Stimulated activated CD4-positive, alpha-beta T cell treated with anti-CD3 and anti-CD28 coated beads, Interleukin-2, amount 100 ng/mL, for 24 hours (primary cell): ENCODE measurements around the gene C4orf36.
"Not testable (repeated sequence)": the region's sequence is repeated elsewhere in the genome, so short reads cannot be mapped to it uniquely, and the experiment has no call there.

Experiments used
- DNase-seq, 2 donors: peaks; one replicate each; pipeline ENCODE4 v3.0.0-alpha.2; 2020

Gene C4orf36

DNA sequence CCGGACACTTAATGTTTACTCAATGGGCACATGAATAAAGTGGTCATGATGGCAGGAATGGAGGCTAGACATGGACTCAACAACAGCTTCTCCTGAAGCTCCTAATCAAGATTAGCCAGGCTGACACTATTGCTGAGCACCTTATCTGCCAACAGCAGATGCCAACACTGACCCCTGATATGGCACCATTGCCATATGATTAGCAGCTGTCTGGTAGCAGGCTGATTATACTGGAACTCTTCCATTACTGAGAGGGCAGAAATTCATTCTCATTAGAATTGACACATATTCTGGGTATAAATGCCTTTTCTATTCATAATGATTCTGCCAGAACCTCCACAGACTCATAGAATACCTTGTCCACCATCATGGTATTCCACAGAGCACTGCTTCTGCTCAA lies 24.2 kb upstream of the C4orf36 start:
- no peak for DNase-seq

GRCh38 chr4:86910820-86911684 lies 18.8 kb upstream of the C4orf36 start:
- no peak for DNase-seq

DNA sequence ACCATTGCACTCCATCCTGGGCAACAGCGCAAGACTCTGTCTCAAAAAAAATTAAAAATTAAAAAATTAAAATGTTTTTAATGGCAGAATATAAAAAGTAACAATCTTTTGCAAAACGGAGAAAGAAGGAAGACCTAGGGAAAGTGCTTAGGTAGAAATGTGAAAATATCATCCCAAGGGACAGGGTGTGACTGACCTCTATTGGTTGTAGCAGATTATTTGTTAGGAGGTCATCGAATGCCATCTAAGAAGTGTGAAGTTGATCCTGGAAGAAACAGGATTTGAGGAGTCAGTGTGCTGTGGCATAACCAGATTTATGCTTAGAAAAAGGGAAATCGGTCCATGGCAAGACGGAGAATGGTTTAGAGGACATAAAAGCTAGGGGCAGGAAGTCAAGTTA lies 18.1 kb upstream of the C4orf36 start:
- DNase-seq: no peak

DNA sequence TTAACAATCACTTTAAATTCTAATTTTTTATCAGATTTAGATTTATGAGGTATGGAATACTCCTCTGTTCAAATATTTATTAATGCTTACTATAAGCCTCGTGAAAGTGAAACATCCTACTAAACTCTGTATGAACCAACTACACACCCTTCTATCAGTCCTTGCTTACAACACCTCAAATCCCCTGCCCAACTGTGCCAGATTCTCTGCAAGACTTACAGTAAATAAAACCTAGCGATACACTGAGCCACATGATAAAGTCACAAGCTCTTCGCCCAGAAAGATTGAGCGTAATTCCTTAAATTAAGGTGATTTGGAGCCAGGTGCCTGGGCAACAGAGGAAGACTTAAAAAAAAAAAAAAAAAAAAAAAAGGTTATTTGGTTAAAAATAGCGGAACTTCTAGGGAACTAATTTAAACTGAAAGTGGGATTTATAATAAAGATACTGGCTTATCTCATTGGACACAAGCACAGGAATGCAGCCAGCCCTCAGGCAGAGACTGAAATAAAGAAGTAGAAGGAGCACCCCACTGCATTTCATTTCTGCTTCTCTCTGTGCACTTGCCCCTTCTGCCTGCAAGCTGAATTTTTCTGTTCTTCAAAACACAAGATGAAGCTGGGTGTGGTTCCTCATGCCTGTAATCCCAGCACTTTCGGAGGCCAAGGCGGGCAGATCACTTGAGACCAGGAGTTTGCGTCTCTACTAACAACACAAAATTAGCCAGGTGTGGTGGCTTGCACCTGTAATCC lies 17.5 kb upstream of the C4orf36 start:
- DNase-seq: no peak

GRCh38 chr4:86908251-86908657 lies 16.0 kb upstream of the C4orf36 start:
- DNase-seq: no peak

DNA sequence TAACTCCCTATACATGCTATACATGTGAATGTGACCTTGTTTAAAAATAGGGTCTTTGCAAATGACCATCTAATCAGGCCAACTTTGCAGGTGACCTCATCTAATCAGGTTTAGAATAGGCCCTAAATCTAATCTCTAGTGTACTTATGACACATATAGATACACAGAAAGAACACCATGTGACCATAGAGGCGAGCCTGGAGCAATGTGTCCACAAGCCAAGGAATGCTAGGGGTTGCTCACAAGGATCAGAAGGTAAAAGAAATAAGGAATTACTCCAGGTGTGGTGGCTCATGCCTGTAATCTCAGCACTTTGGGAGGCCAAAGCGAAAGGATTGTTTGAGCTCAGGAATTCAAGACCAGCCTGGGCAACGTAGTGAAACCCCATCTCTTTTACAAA lies 9.6 kb upstream of the C4orf36 start:
- DNase-seq: no peak

DNA sequence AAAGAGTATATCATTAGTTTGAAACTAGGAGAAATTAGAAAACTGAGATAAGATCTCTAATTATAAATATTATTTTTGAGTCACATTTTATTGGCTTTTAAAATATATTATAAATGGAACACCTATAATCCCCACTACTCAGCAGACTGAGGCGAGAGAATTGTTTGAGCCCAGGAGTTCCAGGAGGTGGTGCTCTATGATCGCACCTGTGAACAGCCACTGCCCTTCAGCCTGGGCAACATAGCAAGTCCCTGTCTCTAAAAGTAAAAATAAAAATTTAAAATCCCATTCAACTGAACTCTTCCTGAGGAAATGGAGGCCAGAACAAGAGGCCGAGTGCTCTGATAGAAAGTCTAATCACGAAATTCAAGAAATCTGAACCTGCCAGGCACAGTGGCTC lies 6.3 kb upstream of the C4orf36 start:
- DNase-seq: no peak

GRCh38 chr4:86896596-86896995 lies 4.4 kb upstream of the C4orf36 start:
- DNase-seq: no peak

- DNase-seq: no peak
Measured at GRCh38 chr4:86895692-86896488, 3.7 kb upstream of the C4orf36 start.

GRCh38 chr4:86894455-86894854 lies 2.2 kb upstream of the C4orf36 start:
- no peak for DNase-seq

DNA sequence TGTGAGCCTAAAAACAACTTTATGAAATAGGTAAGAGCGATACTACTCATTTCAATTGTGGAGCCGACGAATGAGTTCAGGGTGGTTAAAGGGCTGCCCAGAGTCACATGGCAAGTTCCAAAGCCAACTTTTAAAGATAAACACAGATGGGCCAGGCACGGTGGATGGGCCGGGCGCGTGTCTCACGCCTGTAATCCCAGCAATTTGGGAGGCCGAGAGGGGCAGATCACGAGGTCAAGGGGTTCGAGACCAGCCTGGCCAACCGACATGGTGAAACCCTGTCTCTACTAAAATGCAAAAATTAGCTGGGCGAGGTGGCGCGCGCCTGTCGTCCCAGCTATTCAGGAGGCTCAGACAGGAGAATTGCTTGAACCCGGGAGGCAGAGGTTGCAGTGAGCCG lies 914 bp upstream of the C4orf36 start:
- no peak for DNase-seq

DNA sequence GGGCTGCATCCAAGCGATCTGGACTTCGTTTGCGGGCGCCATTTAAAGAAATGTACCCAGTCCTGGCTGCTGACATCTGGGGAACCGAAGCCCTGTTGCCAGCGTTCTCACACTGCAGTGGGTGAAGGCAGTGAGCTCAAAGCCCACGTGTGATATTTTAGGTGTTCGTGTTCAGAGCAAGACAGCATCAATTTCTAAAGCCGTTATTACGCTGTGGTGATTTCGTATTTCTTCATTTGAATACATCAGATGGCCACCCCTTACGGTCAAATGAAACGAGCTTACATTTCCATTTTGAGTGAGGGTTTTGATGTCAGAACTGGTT lies 376 bp upstream of the C4orf36 start:
- no peak for DNase-seq

- no peak for DNase-seq
Measured at GRCh38 chr4:86890790-86891189, 1.4 kb downstream of the C4orf36 start.

DNA sequence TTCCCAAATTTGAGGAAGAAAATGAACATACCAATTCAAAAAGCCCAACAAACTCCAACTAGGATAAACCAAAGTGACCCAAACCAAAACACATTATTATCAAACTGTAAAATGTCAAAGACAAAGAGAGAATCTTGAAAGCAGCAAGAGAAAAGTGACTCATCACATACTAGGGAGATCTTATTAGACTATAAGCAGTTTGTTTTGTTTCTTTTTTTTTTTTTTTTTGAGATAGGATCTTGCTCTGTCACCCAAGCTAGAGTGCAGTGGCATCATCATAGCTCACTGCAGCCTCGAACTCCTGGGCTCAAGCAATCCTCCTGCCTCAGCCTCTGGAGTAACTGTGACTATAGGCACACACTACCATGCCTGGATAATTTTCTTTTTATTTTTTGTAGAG lies 12.6 kb downstream of the C4orf36 start:
- DNase-seq: no peak

DNA sequence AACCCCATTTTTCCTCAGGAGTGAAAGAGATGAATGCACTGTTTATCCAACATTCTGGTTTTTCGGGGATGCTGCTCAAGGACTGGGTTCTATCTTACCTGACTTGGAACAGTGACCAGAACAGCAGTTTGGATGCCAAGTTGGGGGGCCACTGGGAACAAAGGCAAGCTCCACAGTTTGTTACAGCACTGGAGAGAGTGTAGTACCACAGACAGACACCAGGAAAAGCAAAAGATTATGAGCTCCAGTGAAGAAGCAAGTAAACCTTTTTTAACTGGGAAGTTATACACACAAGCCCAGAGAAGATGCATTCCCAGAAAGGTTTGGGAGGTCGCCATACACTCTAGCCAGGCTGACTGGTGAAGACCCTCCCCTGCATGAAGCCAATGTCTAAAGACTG lies 13.6 kb downstream of the C4orf36 start:
- no peak for DNase-seq

GRCh38 chr4:86876894-86877685 lies 15.1 kb downstream of the C4orf36 start:
- no peak for DNase-seq

DNA sequence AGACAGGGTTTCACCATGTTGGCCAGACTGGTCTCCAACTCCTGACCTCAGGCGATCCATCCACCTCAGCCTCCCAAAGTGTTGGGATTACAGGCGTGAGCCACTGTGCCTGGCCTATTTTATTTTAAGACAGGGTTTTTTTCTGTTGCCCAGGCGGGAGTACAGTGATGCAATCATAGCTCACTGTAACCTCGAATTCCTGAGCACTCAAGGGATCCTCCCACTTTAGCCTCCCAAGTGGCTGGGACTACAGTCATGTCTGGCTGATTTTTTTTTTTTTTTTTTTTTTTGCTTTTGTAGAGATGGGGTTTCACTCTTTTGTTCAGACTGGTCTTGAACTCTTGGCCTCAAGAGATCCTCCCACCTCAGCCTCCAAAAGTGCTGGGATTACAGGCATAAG lies 16.8 kb downstream of the C4orf36 start:
- not testable (repeated sequence) for DNase-seq

DNA sequence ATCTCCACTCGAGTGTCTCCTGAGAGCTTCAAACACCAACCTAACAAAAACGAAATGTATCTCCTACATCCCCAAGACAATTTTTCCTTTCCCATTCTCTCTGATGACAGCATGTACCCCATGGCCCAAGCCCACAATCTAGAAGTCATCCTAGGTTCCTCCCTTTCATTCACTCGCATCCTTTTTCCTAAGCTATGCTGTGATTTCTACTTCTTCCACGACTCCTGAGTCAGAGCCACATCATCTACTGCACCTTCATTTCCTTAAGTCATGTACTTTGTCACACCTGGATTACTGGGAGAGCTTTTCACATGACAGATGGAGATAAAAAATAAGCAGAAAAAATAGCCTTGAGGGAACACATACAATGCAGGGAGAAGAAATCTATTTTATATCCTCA lies 20.1 kb downstream of the C4orf36 start:
- DNase-seq: no peak

DNA sequence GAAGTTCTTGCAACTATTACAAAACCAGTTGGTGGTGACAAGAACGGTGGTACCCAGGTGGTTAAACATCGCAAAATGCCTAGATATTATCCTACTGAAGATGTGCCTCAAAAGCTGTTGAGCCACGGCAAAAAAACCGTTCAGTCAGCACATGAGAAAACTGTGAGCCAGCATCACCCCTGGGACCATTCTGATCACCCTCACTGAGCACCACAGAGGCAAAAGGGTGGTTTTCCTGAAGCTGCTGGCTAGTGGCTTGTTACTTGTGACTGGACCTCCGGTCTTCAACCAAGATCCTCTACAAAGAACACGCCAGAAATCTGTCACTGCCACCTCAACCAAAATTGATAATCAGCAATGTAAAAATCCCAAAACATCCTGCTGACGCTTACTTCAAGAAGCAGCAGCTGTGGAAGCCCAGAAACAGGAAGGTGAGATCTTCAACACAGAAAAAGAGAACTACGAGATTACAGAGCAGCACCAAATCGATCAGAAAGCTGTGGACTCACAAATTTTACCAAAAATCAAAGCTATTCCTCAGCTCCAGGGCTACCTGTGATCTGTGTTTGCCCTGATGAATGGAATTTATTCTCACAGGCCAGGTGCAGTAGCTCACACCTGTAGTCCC lies 21.7 kb downstream of the C4orf36 start:
- no peak for DNase-seq

DNA sequence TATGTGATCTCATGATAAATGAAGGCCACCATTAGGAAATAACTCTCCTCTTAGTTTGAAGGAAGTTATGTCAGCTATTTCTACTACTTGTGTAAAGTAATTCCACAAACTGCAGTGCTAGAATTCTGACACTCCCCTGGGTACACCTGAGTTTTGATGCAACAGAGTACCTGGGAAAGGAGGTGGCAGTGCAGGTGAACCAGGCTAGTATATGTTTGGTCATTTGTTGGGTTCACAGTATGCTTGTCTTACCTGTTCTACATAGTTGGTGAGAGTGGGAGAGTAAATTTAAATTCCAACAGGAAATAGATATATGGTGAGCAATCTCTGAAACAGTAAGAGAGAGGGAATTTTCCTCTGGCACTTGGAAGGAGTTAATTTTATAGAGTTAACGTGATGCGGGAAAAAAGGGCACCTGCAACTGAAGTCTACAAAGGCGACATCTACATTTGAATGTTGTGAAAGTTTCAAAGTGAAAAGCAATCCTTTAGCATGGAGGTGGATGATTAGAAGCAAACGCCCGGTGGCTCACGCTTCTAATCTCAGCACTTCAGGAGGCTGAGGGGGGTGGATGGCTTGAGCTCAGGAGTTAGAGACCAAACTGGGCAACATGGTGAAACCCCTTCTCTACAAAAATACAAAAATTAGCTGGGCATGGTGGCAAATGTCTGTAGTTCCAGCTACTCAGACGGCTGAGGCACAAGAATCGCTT lies 34.7 kb downstream of the C4orf36 start:
- no peak for DNase-seq

GRCh38 chr4:86856896-86857295 lies 35.3 kb downstream of the C4orf36 start:
- DNase-seq: no peak

DNA sequence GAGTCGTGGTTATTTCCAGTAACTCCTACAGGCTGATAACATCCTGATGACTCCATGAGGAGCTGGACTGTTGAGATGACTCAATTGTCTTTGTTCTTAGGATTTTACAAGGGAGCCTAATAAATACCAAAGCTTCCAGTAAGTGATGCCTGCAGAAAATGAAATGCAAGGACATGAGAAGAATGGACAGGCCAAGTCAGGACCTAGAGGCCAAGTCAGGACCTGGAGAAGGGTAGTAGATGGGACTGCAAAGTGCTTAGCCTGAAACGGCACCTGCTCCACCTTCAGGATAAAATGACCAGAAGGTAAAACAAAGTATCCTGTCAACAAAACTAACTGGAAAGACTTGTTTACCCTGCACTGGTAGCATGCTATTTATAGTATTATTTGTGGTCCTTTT lies 36.6 kb downstream of the C4orf36 start:
- no peak for DNase-seq
